ENCODE data around the gene GRHL1. TPM values are rescaled to one million over a fixed set of nuclear protein-coding genes. Genes with fewer than 3 reads are reported as not detected.
"Not testable (repeated sequence)": the region's sequence is repeated elsewhere in the genome, so short reads cannot be mapped to it uniquely, and the experiment has no call there.

GRHL1 gene
- polyA plus RNA-seq, 3 donors, result 4.4 to 5.0 (median 4.7) TPM

DNA sequence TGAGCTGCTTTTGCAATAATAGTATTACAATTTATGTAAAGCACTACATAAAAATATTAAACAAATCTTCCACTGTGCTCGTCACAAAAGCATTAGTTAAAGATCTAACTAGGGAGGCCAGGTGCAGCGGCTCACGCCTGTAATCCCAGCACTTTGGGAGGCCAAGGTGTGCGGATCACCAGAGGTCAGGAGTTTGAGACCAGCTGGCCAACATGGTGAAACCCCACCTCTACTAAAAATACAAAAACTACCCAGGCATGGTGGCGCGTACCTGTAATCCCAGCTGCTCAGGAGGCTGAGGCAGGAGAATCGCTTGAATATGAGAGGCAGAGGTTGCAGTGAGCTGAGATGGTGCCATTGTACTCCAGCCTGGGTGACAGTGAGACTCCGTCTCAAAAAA, 79.3 kb downstream of the GRHL1 start:
- not testable (repeated sequence) for DNase-seq (ENCODE audit: extremely low read depth in 1 of 11, low read depth in 9 of 11, low spot score in 4 of 11)

DNA sequence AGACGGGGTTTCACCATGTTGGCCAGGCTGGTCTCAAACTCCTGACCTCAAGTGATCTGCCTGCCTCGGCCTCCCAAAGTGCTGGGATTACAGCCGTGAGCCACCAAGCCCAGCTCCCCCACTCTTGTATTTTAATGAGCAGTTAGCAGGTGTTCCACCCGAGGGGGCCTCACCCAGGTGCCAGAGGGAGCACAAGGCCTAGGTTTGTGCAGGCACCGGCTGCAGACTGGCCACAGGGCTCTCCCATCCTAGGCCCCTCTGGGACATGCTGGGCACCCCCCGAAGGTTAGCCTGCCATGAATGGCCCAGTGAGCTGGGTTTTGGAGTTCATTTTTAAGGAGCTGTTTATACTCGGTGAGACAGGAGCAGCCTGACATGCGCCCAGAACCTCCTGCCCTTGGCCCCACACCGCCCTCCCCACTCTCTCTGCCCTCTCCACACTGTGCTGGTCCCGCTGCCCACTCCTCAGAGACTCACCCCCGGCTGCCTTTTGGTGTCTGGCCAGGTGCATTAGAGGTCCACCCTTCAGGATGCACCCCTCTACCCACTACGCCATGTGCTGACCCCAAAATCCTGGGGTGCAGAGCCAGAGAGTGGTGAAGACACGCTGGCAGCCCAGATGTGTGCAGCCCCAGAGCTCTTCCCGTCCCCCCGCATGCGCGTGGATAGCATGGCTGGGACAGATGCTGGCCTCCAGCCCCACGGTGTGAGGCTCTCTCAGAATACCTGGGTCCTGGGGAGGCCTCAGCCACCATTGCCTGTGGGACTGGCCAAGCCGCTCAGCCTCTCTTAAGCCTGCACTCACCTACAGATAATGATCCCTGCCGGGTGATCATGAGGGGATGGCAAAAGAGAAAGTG, 80.6 kb downstream of the GRHL1 start:
- DNase-seq (ENCODE audit: extremely low read depth in 1 of 11, low read depth in 9 of 11, low spot score in 4 of 11), result no peak

DNA sequence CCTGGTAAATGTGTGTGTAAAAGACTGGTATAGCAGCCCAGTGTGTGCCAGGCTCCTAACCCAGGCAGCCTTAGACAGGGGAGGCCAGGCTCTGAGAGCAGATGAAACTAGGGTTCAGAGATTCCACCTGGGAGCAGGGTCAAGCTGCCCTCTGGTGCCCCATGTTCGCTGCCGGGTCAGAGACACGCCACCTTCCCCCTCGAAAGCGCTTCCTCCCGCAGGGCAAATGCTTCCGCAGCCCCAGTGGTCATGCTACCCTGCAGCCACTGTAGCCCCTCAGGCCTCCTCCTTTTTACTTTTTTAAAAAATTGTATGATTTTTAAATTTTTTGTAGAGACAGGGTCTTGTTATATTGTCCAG, 81.2 kb downstream of the GRHL1 start:
- DNase-seq (ENCODE audit: extremely low read depth in 1 of 11, low read depth in 9 of 11, low spot score in 4 of 11), result no peak

DNA sequence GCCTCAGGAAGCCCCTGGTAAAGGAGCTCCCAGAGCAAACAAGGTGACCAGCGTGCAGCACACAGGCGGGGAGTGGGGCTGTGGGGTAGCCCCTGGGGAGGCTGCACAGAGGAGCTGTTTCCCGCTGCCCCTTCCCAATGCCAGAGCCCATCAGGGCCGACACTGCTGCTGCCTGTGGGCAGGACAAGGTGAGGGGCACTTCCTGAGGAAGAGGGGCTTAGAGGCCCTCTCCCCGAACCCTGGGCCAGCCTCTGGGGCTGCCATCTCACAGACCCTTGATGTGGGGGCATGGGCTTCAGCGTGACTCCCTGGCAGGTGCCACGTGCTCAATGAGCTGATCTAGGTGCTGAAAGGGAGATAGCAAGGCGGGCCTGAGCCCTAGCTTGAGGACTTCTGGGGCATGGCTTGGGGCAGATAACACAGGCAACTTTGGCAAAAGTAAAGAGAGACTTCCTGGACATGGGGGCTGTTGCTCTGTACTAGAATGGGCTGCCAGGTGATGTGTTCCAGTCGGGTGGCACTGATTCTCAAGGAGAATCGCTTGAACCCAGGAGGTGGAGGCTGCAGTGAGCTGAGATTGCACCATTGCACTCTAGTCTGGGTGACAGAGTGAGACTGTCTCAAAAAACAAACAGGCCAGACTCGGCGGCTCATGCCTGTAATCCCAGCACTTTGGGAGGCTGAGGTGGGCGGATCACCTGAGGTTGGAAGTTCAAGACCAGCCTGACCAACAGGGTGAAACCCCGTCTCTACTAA, 81.9 kb downstream of the GRHL1 start:
- no peak for DNase-seq (ENCODE audit: extremely low read depth in 1 of 11, low read depth in 9 of 11, low spot score in 4 of 11)

DNA sequence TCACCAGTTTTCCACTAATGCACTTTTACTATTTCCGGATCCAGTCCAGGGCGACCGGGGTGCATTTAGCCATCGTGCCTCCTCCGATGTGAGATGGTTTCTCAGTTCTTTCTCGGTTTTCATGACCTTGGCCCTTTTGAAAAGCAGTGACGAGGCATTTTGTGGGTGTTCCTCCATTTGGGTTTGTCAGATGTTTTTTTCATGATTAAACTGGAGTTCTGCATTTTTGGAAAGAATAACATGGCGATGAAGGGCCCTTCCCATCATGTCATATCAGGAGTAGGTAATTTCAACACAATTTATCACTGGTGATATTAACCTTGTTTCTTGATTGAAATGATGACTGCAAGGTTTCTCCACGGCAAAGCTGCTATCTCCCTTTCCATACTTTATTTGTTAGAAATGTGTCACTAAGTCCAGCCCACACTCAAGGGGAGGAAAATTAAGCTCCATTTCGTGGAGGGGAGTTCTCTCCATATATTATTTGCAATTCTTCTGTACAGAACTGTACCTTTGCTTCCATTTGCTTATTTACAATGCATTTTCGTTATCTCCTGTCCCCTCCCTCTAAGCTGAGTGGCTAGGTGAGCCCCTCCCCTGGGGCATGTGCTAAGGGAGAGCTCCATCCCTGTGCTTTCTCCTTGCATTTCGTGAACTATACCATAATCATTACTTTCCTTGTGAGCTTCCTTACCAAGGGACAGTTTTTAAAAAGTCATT, 83.0 kb downstream of the GRHL1 start:
- no peak for DNase-seq (ENCODE audit: extremely low read depth in 1 of 11, low read depth in 9 of 11, low spot score in 4 of 11)

GRCh38 chr2:10035053-10035422, 83.5 kb downstream of the GRHL1 start:
- no peak for DNase-seq (ENCODE audit: extremely low read depth in 1 of 11, low read depth in 9 of 11, low spot score in 4 of 11)

GRCh38 chr2:10035633-10036032, 84.1 kb downstream of the GRHL1 start:
- DNase-seq (ENCODE audit: extremely low read depth in 1 of 11, low read depth in 9 of 11, low spot score in 4 of 11), result no peak

DNA sequence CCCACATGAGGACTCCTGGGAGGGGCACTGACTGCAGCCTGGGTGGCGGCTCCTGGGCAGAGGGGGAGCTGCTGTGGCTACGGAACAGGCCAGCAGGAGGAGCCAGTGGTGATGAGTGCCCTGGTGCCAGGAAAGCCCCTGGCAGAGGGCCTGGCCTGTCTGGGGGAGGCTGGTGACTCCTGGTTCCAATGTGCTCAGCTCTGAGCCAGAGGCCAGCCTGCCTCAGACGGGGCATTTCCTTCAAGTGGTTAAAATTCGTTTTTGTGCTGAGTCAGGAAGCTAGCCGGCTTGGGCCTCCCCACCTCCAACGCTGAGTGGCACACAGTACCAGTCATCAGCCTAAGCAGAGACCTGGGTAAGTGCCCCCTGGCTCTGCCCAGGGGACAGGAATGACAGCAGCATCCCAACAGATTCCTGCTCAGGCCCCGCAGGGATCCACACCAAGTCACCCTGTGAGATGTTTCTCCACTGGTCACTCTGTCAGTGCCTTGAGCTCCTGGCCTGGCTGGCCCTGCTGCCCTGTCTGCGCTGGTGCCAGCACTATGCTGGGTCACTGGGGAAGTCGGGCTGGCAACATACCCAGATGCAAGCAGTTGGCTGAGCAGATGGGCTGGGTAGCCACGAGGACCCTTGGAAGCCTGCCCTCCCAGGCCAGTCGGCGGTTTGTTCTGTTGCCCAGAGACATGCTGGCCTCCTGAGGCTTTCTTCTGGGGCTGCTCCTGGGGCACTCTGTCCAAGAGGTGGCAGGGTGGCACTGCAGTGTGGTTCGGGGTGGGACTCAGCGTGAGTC, 84.8 kb downstream of the GRHL1 start:
- no peak for DNase-seq (ENCODE audit: extremely low read depth in 1 of 11, low read depth in 9 of 11, low spot score in 4 of 11)

DNA sequence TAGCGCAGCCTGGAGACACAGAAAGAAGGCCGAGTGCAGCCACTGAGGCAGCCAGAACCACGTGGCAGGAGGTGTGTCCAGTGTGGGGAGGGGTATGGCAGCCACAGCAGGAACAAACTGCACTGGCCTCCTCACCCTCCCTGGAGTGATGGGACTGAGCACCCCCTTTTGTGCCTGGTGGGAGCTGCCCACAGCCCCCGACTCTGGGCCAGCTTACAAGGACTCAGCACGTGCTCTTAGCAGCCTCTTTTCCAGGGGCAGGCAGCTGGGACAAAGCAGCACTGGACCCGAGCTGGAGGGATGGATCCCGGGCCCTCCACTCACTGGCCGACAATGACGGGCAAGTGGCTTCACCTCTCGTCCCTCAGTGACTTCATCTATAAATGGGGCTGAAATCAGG, 86.6 kb downstream of the GRHL1 start:
- no peak for DNase-seq (ENCODE audit: extremely low read depth in 1 of 11, low read depth in 9 of 11, low spot score in 4 of 11)

DNA sequence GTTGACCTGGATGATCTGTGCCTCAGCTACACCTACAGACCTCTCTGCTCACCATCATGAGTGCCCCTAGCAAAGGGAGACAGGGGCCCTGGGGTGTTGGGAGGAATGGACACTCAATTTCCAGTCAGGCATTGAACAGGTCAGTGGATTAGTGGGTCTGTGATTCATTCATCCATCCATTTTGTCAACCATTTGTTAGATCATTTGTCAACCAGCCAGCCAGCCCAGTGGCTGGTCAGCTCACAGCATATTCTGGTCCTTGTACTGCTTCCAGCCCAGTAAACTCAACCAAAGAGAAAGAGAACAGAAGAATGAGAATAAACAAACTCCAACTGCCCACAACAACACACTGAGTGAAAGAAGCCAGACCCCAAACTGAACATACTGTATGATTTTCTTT, 87.2 kb downstream of the GRHL1 start:
- no peak for DNase-seq (ENCODE audit: extremely low read depth in 1 of 11, low read depth in 9 of 11, low spot score in 4 of 11)

DNA sequence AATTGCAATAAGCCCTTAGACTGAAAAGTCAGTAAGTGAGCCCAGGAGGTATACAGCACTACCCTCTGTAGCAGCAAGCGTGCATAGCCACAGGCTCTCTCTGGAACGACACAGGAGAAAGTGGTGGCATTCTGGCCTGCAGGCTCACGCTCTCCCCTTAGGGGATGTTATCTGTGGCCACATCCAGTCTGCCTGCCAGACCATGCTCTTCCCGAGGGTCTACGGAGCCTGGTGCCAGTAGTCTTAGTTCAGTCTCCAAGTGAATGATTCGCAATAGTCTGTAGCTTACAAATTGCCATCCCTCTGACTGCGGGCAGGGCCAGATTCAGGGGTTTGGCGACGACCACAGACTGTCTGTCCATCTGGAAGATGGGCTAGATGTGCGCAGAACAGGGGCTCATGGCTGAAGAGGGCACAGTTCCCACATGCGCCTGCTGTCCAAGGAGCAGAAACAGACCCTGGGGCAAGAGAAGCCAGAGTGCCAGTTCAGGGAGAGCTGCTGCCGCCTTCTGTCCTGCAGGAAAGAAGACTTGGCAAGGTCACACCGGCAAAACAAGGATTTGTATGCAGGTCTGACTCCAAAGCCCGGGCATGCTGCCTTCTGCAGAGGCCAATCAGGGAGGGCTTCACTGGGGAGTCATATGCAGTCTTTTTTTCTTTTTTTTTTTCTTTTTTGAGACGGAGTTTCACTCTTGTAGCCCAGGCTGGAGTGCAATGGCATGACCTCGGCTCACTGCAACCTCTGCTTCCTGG, 88.3 kb downstream of the GRHL1 start:
- DNase-seq (ENCODE audit: extremely low read depth in 1 of 11, low read depth in 9 of 11, low spot score in 4 of 11), result no peak

DNA sequence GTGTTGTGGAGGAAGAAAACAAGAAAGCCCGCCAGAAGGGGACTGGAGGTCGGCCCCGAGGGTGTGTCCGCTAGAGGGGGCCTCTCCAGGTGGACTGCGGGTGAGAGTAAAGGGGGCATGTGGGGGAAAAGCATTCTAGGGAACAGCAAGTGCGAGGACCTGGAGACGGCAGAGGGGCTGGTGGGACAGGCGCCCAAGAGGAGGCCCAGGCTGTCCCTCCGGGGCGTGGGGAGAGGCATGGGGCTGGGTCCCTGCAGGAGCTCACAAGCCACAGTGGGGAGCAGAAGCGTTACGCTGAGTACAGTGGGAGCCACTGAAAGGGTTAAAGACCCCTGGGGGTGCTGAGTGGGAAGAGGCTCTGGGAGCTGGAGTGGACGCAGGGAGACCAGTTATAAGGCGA, 90.2 kb downstream of the GRHL1 start:
- no peak for DNase-seq (ENCODE audit: extremely low read depth in 1 of 11, low read depth in 9 of 11, low spot score in 4 of 11)

GRCh38 chr2:10042301-10043161, 91.0 kb downstream of the GRHL1 start:
- peak in 9 of 11 donors; percentile 66 to 80 (median 74) for DNase-seq (ENCODE audit: extremely low read depth in 1 of 11, low read depth in 9 of 11, low spot score in 4 of 11)

DNA sequence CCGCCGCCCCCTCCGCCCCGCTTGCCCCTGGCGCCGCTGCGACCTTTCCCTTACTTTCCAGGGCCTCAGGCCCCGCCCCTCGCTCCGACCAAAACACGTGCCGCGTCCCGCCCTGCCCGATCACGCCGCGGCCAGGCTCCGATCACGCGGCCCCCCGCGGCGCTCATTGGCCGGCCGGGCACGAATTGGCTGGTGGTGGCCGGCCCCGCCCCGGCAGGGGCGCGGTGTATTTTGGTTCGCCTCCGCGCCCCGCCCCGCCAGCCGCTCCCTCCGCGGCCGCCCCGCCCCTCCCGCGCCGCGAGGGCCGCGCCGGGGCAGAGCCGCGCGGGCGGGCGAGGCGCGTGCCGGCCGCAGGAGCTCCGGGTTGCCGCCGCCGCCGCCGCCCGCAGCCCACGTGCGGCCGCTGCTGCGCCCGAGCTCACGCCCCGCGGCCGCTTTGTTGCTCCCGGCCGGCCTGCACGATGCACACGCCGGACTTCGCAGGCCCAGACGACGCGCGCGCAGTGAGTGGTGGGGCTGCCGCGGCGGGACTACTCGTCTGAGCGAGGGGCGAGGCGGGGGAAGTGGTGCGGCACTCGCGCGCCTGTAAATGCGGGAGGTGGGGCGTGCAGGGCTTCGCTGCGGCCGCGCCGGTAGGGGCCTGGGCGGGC, 91.9 kb downstream of the GRHL1 start, which contains the start of gene KLF11:
TSS of gene KLF11 (plus strand) at position 295 of the 650 bp plus-strand sequence. CDS start at position 462, 167 bp downstream.
- DNase-seq (ENCODE audit: extremely low read depth in 1 of 11, low read depth in 9 of 11, low spot score in 4 of 11), result peak; percentile 75 to 92 (median 89)

GRCh38 chr2:10043906-10044601, 92.6 kb downstream of the GRHL1 start:
- DNase-seq (ENCODE audit: extremely low read depth in 1 of 11, low read depth in 9 of 11, low spot score in 4 of 11), result peak; percentile 77 to 92 (median 89)
